ENCODE measurements around the gene SAMD8.

DNA sequence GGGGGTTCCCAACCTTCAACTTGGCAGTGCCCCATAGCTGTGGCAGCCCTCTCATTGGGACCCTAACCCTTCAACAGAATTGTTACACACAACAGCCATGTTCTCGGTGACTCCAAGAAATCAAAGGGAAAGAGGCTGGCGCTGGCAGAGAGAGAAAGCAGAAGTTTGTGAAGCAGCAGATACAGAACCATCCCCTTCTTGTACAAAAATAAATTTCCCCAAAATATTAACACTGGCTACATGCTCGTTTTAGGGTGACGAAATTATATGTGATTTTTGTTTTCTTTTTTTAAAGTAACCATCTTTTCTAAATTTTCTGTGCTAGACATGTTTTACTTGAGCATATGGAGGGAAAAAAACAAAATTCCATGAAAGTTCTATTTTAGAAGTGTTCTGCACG is 45.2 kb upstream of the SAMD8 start:
- TF ChIP-seq, protein P1, sequence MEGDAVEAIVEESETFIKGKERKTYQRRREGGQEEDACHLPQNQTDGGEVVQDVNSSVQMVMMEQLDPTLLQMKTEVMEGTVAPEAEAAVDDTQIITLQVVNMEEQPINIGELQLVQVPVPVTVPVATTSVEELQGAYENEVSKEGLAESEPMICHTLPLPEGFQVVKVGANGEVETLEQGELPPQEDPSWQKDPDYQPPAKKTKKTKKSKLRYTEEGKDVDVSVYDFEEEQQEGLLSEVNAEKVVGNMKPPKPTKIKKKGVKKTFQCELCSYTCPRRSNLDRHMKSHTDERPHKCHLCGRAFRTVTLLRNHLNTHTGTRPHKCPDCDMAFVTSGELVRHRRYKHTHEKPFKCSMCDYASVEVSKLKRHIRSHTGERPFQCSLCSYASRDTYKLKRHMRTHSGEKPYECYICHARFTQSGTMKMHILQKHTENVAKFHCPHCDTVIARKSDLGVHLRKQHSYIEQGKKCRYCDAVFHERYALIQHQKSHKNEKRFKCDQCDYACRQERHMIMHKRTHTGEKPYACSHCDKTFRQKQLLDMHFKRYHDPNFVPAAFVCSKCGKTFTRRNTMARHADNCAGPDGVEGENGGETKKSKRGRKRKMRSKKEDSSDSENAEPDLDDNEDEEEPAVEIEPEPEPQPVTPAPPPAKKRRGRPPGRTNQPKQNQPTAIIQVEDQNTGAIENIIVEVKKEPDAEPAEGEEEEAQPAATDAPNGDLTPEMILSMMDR (conservative IDR thresholded peaks at IDR 0.05), result no peak
- no peak for TF ChIP-seq ZFX (IDR thresholded peaks at IDR 0.05)

Measured in C4-2B (cell line).